ENCODE measurements around the gene ZNF335.

DNA sequence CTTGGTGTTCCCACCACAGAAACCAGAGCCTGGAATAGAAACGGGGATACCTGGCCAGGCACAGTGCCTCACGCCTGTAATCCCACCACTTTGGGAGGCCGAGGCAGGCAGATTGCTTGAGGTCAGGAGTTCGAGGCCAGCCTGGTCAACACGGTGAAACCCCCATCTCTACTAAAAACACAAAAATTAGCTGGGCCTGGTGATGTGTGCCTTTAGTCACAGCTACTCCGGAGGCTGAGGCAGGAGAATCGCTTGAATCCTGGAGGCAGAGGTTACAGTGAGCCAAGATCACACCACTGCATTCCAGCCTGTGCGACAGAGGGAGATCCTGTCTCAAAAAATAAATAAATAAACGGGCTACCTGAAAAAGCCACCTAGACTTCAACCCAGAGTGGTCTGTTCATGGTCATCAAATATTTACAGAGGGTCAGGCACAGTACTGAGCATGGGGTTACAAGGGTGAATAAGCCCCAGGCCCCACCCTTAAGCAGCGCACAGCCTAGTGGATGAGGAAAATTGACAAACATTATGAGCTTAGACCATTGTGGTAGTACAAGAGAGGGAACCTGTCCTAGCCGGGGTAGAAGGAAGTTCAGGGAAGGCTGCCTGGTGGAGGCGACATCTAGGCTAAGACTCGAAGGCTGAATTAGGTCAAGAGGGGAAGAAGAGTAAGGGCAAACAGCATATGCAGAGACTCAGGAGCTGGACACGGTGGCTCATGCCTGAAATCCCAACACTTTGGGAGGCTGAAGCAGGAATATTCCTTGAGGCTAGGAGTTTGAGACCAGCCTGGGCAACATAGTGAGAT lies 44.7 kb downstream of the ZNF335 start:
- TF ChIP-seq TAF1 (IDR thresholded peaks at IDR 0.05; ENCODE audit: borderline replicate concordance, low read depth, low read length) (no peak), POLR2AphosphoS5 (IDR thresholded peaks at IDR 0.05; ENCODE audit: low read depth, low read length) (no peak), POLR2A (IDR thresholded peaks at IDR 0.05; ENCODE audit: low read depth, low read length) (no peak)
